Lower leg skin (tissue), 4 donors: ENCODE results near the gene LRRC15. TPM values are rescaled to one million over a fixed set of nuclear protein-coding genes. Genes with fewer than 3 reads are reported as not detected.
A peak's percentile ranks its signal among the peaks of the same experiment; 100 is the strongest.

ENCODE experiments used
- DNase-seq, 2 donors: peaks; one replicate each; pipeline ENCODE4 v3.0.0-alpha.2; 2019; ENCODE audit warnings: low spot score in 2 of 2
- H3K4me3 ChIP-seq: fragments of 200-600 bp; sonication (generic); 2 replicates; pipeline ENCODE4 v1.5.1; 2017; ENCODE audit warnings: mild to moderate bottlenecking, low read depth; ENCODE audit not compliant: poor library complexity, severe bottlenecking
- CTCF ChIP-seq, 3 donors: fragments of 450-650 bp; IDR thresholded peaks; one replicate each; pipeline ENCODE4 v1.5.1; 2016; ENCODE audit warnings: antibody characterized with exemption in 3 of 3, mild to moderate bottlenecking in 3 of 3, moderate library complexity in 2 of 3
- POLR2A ChIP-seq, 2 donors: fragments of 450-650 bp; IDR thresholded peaks; one replicate each; pipeline ENCODE4 v1.6.1; 2016 to 2017; ENCODE audit warnings: antibody characterized with exemption in 2 of 2, mild to moderate bottlenecking in 1 of 2, moderate library complexity in 1 of 2
- WGBS, 2 donors: methylation state at CpG; one replicate each; pipeline ENCODE4 v1.1.5; 2018; 5-methylcytosine and 5-hydroxymethylcytosine counted together
- intact Hi-C: fragments of 100-400 bp; cut with DNase I; formaldehyde crosslinking; loops from one replicate; pipeline ENCODE4 v1.15.0; 2023; ENCODE audit warnings: low total_unique reads
- total RNA-seq, 4 donors: library from RNA; depleted of rRNA; stranded (reverse); fragments of >200 nt; gene quantifications; one replicate each; pipeline ENCODE4 v1.1.0, GENCODE V29; 2016

LRRC15 gene
- total RNA-seq, 4 donors from 2014 or later: 0.08 to 21.0 (median 0.63) TPM

- H3K4me3 ChIP-seq: no peak overlapping the region
- intact Hi-C loops: no loop called here
- TF ChIP-seq POLR2A (IDR thresholded peaks at IDR 0.05): no peak
- DNase-seq: no peak
Measured at GRCh38 chr3:194390835-194391234, 21.3 kb upstream of the LRRC15 start.

DNA sequence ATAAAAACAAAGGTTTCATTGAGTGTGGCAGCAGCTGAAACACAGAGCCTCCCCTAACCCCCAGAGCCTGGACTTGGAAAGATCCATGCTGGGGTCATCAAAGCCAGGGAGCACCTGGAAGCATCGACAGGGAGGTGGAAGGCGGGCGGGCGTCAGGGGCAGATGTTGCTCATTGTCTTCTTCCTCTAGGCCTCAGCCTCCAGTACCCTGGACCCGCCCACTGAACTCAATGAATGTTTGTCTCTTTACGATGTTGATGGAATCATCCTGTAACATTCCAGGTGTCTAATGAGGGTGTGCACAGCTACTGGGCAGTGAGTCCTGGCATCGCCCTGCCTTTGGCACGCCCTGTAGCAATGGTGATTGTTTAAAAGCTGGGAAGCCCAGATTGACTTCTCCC lies 19.7 kb upstream of the LRRC15 start:
- TF ChIP-seq POLR2A (IDR thresholded peaks at IDR 0.05) (no peak), CTCF (IDR thresholded peaks at IDR 0.05) (no peak)
- peak in 1 of 2 donors; percentile 70 for DNase-seq
- intact Hi-C loops: no loop called here
- 80 to 84% methylated on average over 8 of the region's 8 CpGs for WGBS, 2 donors
- H3K4me3 ChIP-seq: no peak overlapping the region

GRCh38 chr3:194387926-194388418 lies 18.4 kb upstream of the LRRC15 start:
- no peak overlapping the region for H3K4me3 ChIP-seq
- DNase-seq: peak in 1 of 2 donors; percentile 49
- TF ChIP-seq POLR2A (IDR thresholded peaks at IDR 0.05) (no peak), CTCF (IDR thresholded peaks at IDR 0.05) (no peak)
- 95% methylated on average over 8 of the region's 8 CpGs for WGBS, 2 donors
- intact Hi-C loops: no loop called here

GRCh38 chr3:194387276-194387675 lies 17.7 kb upstream of the LRRC15 start:
- peak in 1 of 2 donors; percentile 29 for DNase-seq
- intact Hi-C loops: no loop called here
- WGBS, 2 donors: 96 to 99% methylated on average over 6 of the region's 6 CpGs
- TF ChIP-seq CTCF (IDR thresholded peaks at IDR 0.05) (no peak), POLR2A (IDR thresholded peaks at IDR 0.05) (no peak)
- no peak overlapping the region for H3K4me3 ChIP-seq

DNA sequence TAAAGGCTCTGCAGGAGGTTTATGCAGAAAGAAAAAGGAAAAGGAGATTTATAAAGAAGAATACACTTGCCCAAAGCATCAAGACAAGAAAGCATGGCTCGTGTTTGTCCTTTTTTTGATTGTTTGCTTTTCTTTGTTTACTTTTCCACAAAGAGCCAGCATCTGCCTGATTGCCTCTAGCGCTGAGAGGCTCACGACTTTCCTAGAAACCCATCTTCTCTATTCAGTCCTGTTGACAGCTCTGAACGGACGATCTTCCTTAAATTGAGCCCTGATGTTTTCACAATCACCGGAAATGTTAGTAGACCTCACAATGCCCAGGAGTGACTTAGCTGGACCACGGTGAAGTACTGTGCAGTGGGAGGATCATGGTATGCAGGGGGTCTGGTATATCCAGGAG lies 17.1 kb upstream of the LRRC15 start:
- no peak for TF ChIP-seq CTCF (IDR thresholded peaks at IDR 0.05)
- TF ChIP-seq POLR2A (IDR thresholded peaks at IDR 0.05): no peak
- H3K4me3 ChIP-seq: no peak overlapping the region
- WGBS, 2 donors: 72 to 78% methylated on average over 7 of the region's 7 CpGs
- DNase-seq: no peak
- intact Hi-C loops: no loop called here

- DNase-seq: peak in 1 of 2 donors; percentile 37
- intact Hi-C loops: no loop called here
- TF ChIP-seq POLR2A (IDR thresholded peaks at IDR 0.05): no peak
- TF ChIP-seq CTCF (IDR thresholded peaks at IDR 0.05): no peak
- WGBS, 2 donors: 59 to 64% methylated on average over 15 of the region's 15 CpGs
- no peak overlapping the region for H3K4me3 ChIP-seq
Measured at GRCh38 chr3:194386066-194386465, 16.5 kb upstream of the LRRC15 start.
